Measurements from ENCODE around the gene OR8B3. TPM values are rescaled to one million over a fixed set of nuclear protein-coding genes. Genes with fewer than 3 reads are reported as not detected.
"Not testable (repeated sequence)": the region's sequence is repeated elsewhere in the genome, so short reads cannot be mapped to it uniquely, and the experiment has no call there.

Gene OR8B3, protein sequence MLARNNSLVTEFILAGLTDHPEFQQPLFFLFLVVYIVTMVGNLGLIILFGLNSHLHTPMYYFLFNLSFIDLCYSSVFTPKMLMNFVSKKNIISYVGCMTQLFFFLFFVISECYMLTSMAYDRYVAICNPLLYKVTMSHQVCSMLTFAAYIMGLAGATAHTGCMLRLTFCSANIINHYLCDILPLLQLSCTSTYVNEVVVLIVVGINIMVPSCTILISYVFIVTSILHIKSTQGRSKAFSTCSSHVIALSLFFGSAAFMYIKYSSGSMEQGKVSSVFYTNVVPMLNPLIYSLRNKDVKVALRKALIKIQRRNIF
- not detected for total RNA-seq
- long read RNA-seq, result 0 reads

DNA sequence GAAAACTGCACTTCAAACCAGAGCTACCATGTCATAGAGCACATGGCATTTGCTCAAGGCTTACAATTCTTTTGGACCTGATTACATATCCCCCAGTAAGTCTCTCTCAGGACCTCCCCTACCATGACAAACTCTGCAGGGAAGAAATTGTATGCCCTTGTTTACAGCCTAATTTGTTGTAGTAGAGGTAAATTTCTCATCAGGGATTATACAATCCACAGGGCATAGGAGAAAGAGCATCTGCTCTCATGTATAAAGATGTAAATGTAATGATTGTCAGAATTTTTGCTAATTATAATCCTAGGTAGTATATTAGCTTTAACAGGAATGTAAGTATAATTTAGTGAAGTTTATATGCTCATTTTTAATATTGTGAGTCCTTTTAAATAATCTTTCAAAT lies at the start of gene OR8B3:
Gene OR8B3 (minus strand): TSS at position 101 of the 400 bp plus-strand sequence. CDS start 1,673 bp downstream, outside the sequence.
- ATAC-seq (ENCODE audit: poor library complexity) (no peak), DNase-seq (no peak)
- intact Hi-C loops (cut with DNase I), result no loop called here

DNA sequence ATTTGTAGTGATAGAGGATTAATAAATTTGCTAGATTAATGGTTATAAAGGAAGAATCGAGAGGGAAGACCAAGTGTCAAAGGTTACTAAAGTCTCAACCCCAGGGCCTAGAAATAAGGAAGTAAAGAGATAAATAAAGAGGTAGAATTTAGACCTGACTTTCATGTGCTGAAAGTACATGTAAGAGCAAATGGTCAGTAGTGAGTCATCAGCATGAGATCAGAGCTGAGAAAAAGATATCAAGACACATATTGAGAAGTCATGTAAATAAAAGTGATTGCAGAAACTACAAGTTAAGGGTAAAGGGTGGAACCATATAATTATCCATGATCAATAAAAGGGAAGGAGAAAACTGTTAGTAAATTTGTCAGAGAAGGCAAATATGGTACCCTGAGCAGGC lies 48.1 kb upstream of the OR8B3 start:
- intact Hi-C loops (cut with DNase I), result no loop called here
- no peak for ATAC-seq (ENCODE audit: poor library complexity)

DNA sequence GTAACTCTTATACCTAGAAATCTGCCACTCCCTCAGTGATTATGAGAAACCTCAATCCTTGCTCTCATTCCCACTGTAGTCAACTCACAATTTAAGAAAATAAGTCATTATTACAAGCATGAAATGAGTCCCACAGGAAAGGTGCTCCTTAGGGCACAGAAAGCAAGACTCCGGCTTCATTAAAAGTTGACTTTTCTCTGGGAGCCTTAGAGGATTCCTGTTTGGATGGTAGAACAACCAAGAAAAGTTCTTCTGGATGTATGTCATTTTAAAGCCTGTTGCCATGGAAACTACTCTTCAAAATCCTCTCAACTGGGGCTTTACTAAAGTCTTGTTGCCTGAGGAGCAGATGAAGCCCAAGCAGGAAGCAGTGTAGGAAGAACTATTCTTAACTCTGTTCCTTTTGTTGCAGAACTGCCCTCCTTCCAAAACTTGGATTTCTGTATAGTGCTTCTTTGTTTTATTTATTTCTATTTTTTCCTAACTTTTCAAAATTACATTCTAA lies 46.9 kb upstream of the OR8B3 start, which contains the start of gene OR8B8:
Gene OR8B8 (minus strand): TSS at position 51 of the 505 bp plus-strand sequence. CDS start 4,611 bp downstream, outside the sequence.
- no peak for DNase-seq
- intact Hi-C loops (cut with DNase I), result no loop called here
- no peak for ATAC-seq (ENCODE audit: poor library complexity)

More for the DNA sequence above, 48.1 kb upstream of the OR8B3 start:
- DNase-seq, result no peak

DNA sequence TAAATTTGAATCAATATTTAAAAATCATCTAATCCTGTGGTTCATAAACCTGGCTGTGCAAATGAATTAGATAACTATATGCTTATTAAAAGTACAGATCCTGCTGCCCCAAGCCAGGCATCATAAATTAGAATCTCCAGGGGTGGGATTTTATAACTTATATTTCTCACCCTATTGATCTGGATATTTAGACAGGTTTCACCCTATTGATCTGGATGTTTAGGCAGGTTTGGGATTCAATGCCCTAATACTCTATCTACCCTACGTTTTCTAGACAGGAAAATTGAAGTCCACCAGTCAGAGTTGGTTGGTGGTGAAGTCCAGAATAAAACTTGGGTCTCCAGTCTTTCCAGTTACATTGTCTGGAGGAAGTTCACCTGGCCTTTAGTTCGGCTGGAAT lies 44.0 kb upstream of the OR8B3 start:
- no peak for DNase-seq
- intact Hi-C loops (cut with DNase I), result no loop called here
- ATAC-seq (ENCODE audit: poor library complexity), result no peak

DNA sequence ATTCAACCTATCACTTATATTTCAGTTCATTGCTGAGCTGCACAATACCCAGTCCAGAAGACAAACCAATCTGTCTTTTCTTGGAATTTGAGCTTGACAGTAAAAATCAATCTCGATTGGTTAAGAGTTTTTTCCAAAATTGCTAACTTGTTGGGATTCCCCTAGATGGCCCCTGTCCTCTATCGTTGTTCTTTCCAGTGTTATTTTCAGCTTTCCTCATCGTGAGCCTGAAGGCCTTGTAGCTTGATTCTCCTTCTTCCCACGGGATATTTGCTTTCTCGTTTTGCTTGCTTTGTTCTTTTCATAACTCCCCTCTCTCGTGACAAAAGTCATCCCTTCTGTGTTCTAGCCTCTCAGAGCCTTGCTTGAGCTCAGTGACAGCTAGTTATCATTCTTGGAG lies 43.6 kb upstream of the OR8B3 start:
- no peak for DNase-seq
- intact Hi-C loops (cut with DNase I), result no loop called here
- no peak for ATAC-seq (ENCODE audit: poor library complexity)

DNA sequence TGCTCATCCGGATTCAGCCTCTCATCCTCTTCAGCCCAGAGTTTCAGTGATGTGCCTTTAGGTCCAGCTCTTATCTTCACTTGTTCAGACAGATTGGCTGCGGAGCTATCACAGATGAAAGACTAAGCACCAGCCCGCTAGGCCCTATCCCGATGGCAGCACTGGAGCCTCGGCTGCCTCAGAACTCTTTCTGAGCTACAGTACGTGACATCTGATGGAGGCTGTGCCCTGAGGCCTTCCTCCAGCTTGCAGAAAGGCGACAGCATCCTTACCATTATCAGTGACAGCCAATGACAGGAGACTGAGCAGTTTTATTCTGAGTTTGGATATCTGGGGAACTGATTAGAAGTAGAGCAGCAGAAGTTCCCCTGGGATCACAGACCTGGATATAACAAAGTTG lies 42.7 kb upstream of the OR8B3 start:
- intact Hi-C loops (cut with DNase I), result no loop called here
- ATAC-seq (ENCODE audit: poor library complexity), result no peak
- DNase-seq, result no peak

DNA sequence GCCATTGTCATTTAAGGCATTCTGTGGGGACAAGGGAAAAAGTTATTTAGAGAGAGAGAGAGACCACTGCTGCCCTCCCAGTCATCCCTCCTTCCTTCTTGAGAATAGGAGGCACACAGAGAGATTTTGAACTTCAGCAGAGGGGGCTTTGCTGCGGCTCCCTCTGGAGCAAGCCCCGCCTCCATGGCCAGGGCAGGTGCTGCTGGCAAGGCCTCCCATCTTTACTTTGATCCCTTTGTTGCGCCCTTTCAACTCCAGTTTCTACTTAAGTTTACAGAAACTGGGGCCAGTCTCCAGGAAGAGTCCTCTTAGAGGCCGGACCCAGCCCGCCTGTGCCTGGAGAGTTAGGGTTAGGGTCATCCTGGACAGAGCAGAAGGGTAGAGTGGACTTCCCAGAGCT lies 42.3 kb upstream of the OR8B3 start:
- no peak for DNase-seq
- ATAC-seq (ENCODE audit: poor library complexity), result no peak
- intact Hi-C loops (cut with DNase I), result no loop called here

DNA sequence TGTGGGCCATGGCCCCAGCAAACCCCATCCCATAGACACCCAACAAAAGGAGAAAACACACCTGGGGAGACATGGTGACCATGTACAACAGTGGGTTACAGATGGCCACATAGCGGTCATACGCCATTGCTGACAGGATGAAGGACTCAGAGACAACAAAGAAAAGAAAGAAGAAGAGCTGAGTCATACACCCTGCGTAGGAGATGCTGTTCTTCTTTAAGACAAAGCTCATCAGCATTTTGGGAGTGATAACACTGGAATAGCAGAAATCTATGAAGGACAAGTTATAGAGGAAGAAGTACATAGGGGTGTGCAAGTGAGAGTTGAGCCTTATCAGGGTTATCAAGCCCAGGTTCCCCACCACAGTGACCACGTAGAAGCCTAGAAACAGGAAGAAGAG lies 41.8 kb upstream of the OR8B3 start:
- intact Hi-C loops (cut with DNase I), result no loop called here

DNA sequence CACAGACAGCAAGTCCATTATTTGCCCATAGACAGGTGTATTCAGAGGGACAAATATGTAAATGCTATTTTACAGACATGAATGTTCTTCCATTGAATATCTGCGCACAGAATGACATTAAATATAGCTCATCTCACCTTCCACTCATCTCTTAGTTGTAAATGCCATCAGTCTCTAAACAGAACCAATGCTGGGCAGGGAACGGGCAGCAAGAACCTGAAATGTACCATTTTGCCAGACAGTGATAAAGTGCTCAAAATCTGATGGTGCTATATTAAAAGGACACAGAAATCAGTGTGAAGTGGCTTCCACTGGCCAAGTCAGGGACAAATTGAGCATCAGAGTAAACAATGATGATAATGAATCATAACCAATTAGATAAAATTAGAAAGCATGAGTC lies 35.9 kb upstream of the OR8B3 start:
- ATAC-seq (ENCODE audit: poor library complexity), result no peak
- intact Hi-C loops (cut with DNase I), result no loop called here
- DNase-seq, result no peak

More for the DNA sequence above, 41.8 kb upstream of the OR8B3 start:
- ATAC-seq (ENCODE audit: poor library complexity) (no peak), DNase-seq (no peak)

DNA sequence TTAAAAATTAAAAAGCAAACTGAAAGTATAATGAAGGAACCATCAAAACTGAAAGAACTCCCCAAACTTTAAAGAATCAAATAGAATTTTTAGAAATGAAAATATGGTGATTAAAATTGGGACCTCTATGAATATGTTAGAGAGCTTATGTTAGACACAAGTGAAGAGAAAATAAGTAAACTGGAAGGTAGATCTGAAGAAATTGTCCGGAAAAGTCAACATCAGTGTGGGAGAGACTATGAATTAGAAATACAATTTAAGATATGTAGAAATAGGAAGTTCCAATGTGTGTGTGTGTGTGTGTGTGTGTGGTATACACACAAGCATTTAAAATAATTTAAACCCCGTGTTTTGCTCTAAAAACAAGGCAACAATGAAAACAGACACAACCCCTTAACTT lies 30.8 kb upstream of the OR8B3 start:
- intact Hi-C loops (cut with DNase I), result no loop called here
- ATAC-seq (ENCODE audit: poor library complexity), result no peak
- DNase-seq, result no peak

DNA sequence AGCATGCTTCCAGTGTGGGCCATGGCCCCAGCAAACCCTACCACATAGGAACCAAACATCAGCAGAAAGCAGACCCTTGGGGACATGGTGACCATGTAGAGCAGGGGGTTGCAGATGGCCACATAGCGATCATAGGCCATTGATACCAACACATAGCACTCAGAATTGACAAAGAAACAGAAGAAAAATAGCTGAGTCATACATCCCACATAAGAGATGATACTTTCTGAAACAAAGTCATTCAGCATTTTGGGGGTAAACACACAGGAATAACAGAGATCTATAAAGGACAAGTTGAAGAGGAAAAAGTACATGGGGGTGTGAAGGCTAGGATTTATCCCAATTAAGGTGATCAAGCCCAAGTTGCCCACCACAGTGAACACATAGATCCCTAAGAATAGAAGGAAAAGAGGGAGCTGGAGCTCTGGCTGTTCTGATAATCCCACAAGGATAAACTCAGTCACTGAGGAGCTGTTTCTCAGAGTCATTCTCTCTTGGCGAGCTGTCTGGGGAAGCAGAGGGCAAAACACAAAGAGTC lies 25.6 kb upstream of the OR8B3 start, which contains the start of gene OR8B4:
Gene OR8B4 (minus strand): TSS at position 488 of the 538 bp plus-strand sequence. CDS start 0 bp downstream, at position 488.
- intact Hi-C loops (cut with DNase I), result no loop called here
- DNase-seq, result no peak
- ATAC-seq (ENCODE audit: poor library complexity), result no peak

DNA sequence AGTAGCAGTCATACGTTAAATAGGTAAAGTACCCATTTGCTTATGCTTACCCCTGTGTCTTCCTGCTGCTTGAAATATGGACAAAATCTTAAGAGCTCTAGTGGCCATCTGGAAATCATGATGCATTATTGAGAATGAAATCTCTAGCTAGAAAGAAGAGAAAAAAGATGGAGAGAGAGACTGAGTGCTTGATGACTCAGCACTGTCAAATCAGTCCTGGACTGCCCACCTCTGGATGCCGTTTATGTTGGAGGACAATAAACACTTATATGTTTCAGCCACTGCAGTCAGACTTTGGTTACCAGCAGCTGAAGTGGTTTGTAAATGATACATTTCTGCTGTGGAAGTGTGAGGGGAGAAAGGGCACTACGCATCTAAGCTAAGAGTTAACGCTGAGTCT lies 22.2 kb upstream of the OR8B3 start:
- ATAC-seq (ENCODE audit: poor library complexity), result no peak
- intact Hi-C loops (cut with DNase I), result no loop called here
- no peak for DNase-seq

DNA sequence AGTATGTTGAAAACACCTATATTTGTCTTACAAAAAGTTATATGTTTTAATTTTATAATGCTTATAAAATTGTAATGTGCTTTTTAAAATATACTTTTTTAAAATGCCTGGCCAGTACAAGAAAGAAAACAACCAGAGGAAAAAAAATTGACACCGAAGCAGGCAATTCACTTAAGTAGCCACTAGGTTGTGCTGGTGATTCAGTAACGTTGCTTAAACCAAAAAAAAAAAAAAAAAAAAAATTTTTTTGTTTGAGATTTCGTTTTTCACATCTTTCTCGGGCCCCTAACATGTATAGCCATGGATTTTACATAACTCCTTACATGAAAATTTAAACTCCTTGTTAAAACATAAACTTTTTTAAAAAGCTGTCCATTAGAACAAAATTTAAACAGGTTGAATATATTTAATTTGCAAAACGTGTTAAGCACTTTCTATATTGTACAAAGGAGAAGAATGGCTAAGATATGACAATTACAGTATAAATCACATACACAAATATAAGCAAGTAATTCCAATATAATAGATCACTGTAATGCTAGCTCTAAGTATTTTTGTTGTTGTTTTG lies 16.6 kb upstream of the OR8B3 start:
- intact Hi-C loops (cut with DNase I), result no loop called here
- ATAC-seq (ENCODE audit: poor library complexity), result no peak

DNA sequence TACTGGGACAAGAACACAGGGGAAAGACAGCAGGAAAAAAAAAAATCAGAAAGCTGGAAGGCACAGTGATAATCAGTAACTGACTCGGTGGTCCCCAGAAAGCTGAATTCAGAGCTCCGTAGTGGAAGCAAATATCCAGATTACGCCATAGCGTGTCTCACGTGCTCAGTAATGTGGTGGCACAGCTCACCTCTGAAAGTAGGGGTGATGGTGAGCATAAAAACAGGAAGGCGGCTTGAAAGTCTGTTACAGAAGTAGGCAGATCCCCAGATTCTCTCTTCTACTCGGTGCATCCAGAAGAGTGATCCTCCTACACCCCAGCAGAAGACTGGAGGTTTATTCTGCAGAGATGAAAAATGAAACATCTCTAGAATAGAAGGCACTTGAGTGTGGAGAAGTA lies 11.1 kb upstream of the OR8B3 start:
- no peak for ATAC-seq (ENCODE audit: poor library complexity)
- intact Hi-C loops (cut with DNase I), result loop anchor here (5.0 kb wide), 1 partner anchor 172 kb away; no protein-coding TSS in a partner anchor
- no peak for DNase-seq

More for the DNA sequence above, 16.6 kb upstream of the OR8B3 start:
- no peak for DNase-seq

DNA sequence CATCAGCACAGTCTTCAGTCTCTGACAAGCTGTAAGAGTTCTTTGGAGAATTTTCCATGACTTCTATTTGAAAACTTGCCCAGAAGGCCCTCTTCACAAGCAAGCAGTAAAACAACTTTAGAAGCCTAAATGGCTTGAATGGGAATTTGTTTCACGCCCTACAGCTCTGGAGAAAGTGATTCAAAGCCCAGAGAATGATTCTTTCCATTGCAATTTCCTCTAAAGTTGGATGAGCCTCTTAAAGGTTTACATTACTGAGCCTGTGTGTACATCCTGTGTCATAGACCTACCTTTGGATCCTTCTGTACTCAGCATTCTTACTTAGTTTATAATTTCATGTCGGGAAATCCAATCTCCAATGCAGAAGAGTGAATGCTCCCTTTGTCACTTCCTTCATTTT lies 6.8 kb upstream of the OR8B3 start:
- intact Hi-C loops (cut with DNase I), result no loop called here
- ATAC-seq (ENCODE audit: poor library complexity) (no peak), DNase-seq (no peak)

DNA sequence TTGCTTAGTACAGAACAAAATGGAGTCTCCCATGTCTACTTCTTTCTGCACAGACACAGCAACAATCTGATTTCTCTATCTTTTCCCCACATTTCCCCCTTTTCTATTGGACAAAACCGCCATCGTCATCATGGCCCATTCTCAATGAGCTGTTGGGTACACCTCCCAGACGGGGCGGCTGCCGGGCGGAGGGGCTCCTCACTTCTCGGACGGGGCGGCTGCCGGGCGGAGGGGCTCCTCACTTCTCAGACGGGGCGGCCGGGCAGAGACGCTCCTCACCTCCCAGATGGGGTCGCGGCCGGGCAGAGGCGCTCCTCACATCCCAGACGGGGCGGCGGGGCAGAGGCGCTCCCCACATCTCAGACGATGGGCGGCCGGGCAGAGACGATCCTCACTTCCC lies 4.4 kb upstream of the OR8B3 start:
- DNase-seq; ATAC-seq (ENCODE audit: poor library complexity); intact Hi-C loops (cut with DNase I): not testable (repeated sequence)

DNA sequence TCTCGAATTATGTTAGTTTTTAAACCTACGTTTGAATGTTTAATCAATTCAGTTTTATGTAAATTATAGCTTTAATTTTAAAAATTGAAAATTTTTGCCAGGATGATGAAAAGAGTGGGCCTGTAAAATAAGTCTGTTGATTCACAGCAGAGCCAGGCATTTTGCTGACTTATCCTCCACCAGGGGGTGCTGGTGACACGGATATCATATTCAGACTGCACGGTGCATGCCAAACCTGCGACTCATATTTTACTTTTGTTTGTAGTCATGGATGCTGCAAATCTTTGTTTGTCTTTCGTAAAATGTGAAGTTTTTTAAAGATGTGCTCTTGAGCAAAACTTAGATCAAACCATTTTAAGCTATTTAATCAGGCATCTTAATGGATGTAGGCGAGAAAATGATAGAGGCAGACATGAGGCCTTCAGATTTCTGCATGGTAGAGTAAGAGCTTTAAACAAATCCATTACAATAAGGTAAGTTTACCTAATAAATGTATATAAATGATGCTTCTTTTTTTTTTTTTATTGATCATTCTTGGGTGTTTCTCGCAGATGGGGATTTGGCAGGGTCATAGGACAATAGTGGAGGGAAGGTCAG lies 3.6 kb upstream of the OR8B3 start:
- intact Hi-C loops (cut with DNase I), result no loop called here
- peak; percentile 40 for DNase-seq
- ATAC-seq (ENCODE audit: poor library complexity), result no peak

DNA sequence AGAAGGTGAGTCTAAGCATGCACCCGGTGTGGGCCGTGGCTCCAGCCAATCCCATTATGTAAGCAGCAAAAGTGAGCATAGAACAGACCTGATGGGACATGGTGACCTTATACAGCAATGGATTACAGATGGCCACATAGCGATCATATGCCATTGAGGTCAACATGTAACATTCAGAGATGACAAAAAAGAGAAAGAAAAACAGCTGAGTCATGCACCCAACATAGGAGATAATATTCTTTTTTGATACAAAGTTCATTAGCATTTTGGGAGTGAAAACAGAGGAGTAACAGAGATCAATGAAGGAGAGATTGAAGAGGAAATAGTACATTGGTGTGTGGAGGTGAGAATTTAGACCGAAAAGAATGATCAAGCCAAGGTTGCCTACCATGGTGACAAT lies 2.0 kb downstream of the OR8B3 start:
- intact Hi-C loops (cut with DNase I); ATAC-seq (ENCODE audit: poor library complexity); DNase-seq: not testable (repeated sequence)

DNA sequence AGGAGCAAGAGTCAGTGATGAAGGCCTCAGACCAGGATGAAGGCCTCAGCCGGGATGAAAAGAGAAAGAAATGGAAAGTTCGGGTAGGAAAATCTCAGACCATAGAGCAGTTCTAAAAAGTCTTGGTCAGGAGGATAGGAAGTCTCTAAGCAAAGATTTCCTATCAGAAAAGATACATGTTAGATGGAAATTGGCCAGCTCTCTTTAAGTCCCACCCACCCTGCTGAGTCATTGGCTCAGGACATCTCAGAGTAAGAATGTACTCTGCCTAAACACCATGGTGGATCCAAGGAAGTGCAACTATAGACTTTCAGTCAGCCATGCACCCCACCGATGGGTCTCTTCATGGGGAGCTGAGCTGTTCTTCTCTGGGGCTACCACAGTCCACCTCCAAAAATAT lies 4.4 kb downstream of the OR8B3 start:
- intact Hi-C loops (cut with DNase I), result no loop called here
- no peak for ATAC-seq (ENCODE audit: poor library complexity)
- DNase-seq, result no peak

Measured in Right ventricle myocardium superior (tissue), 1 donor.